Liver (tissue), 9 donors: ENCODE data around the gene PCDHB3. TPM values are rescaled to one million over a fixed set of nuclear protein-coding genes. Genes with fewer than 3 reads are reported as not detected.
"Not testable (repeated sequence)": the region's sequence is repeated elsewhere in the genome, so short reads cannot be mapped to it uniquely, and the experiment has no call there.

Source experiments
- DNase-seq: peaks from one replicate; pipeline ENCODE4 v3.0.0-alpha.2; 2017; ENCODE audit warnings: low spot score
- H3K27ac ChIP-seq, 2 donors: one replicate each; pipeline ENCODE4 v1.7.0; 2013; ENCODE audit warnings: inconsistent platforms in 2 of 2, low read length in 2 of 2, control low read depth in 1 of 2, low read depth in 1 of 2, mild to moderate bottlenecking in 1 of 2
- H3K27me3 ChIP-seq, 4 donors: one replicate each; pipeline versions ENCODE4 v1.6.1 to v1.7.0; 2013; ENCODE audit warnings: low read length in 3 of 4, inconsistent platforms in 1 of 4, mild to moderate bottlenecking in 1 of 4, moderate library complexity in 1 of 4; ENCODE audit not compliant: control insufficient read depth in 4 of 4, insufficient read depth in 4 of 4
- H3K36me3 ChIP-seq, 4 donors: one replicate each; pipeline versions ENCODE4 v1.6.1 to v1.7.0; 2013; ENCODE audit warnings: low read length in 3 of 4, mild to moderate bottlenecking in 3 of 4, low read depth in 1 of 4, moderate library complexity in 1 of 4; ENCODE audit not compliant: control insufficient read depth in 4 of 4, insufficient read depth in 3 of 4
- H3K4me1 ChIP-seq, 4 donors: one replicate each; pipeline versions ENCODE4 v1.6.1 to v1.7.0; 2013; ENCODE audit warnings: low read length in 3 of 4, mild to moderate bottlenecking in 3 of 4, moderate library complexity in 1 of 4; ENCODE audit not compliant: control insufficient read depth in 4 of 4, insufficient read depth in 4 of 4
- H3K4me3 ChIP-seq, 3 donors: one replicate each; pipeline versions ENCODE4 v1.6.1 to v1.7.0; 2013; ENCODE audit warnings: low read length in 3 of 3, control low read depth in 1 of 3, low read depth in 1 of 3, mild to moderate bottlenecking in 1 of 3
- H3K9ac ChIP-seq, 2 donors: one replicate each; pipeline ENCODE4 v1.7.0; 2013; ENCODE audit warnings: low read length in 2 of 2, mild to moderate bottlenecking in 2 of 2, moderate library complexity in 2 of 2, control low read depth in 1 of 2, low read depth in 1 of 2
- H3K9me3 ChIP-seq, 4 donors: one replicate each; pipeline versions ENCODE4 v1.6.1 to v1.7.0; 2013; ENCODE audit warnings: low read length in 3 of 4; ENCODE audit not compliant: control insufficient read depth in 4 of 4
- GABPA ChIP-seq, 2 donors: IDR thresholded peaks in 1 of 2; conservative IDR thresholded peaks in 1 of 2; 2 replicates each; pipeline ENCODE4 v1.6.1; 2016; ENCODE audit warnings: antibody characterized with exemption in 2 of 2, mild to moderate bottlenecking in 1 of 2, moderate library complexity in 1 of 2
- HNF4A ChIP-seq, 2 donors: conservative IDR thresholded peaks; 2 replicates each; pipeline ENCODE4 v1.6.1; 2016; ENCODE audit warnings: antibody characterized with exemption in 2 of 2, mild to moderate bottlenecking in 2 of 2
- JUND ChIP-seq, 2 donors: IDR thresholded peaks; 2 replicates each; pipeline ENCODE4 v1.6.1; 2016; ENCODE audit warnings: antibody characterized with exemption in 2 of 2
- TAF1 ChIP-seq: conservative IDR thresholded peaks from 2 replicates; pipeline ENCODE4 v1.6.1; 2016; ENCODE audit warnings: antibody characterized with exemption, mild to moderate bottlenecking
- WGBS: extraction: QIAGEN DNeasy Blood & Tissue Kit; methylation state at CpG from one replicate; pipeline ENCODE4 v1.1.7; 2013; 5-methylcytosine and 5-hydroxymethylcytosine counted together
- polyA plus RNA-seq, 2 donors: library from polyadenylated mRNA; stranded (reverse) in 1 of 2; unstranded in 1 of 2; fragments of 200-250 nt in 1 of 2; fragments of >200 nt in 1 of 2; fragmentation: Nextera tagmentation in 1 of 2; extraction: Ambion mirVana in 1 of 2; gene quantifications; one replicate each; pipeline versions ENCODE4 v1.2.1 to v1.2.3, GENCODE V29; 2013 to 2015
- total RNA-seq, 2 donors: library from RNA; depleted of rRNA; stranded (reverse); fragments of >200 nt; gene quantifications; one replicate each; pipeline ENCODE4 v1.2.3, GENCODE V29; 2014
- TF ChIP-seq, protein P1 (sequence below): fragments of 150-350 bp; IDR thresholded peaks from 2 replicates; pipeline ENCODE4 v1.5.1; 2017; ENCODE audit warnings: improper control_type of control experiment, low read depth, low read length; ENCODE audit not compliant: missing input control
- TF ChIP-seq, protein P2 (sequence below): IDR thresholded peaks from 2 replicates; pipeline ENCODE4 v1.6.1; 2016; ENCODE audit warnings: antibody characterized with exemption
- TF ChIP-seq, protein P3 (sequence below): IDR thresholded peaks from 2 replicates; pipeline ENCODE4 v1.6.1; 2016; ENCODE audit warnings: antibody characterized with exemption
- donor health status: healthy.
- donor health status: healthy.
- donor health status: healthy.
- donor health status: healthy.
- donor health status: healthy.

PCDHB3 gene
- total and polyA plus RNA-seq, 4 donors: 0.08 to 0.09 (median 0.09) TPM; not detected in 1

DNA sequence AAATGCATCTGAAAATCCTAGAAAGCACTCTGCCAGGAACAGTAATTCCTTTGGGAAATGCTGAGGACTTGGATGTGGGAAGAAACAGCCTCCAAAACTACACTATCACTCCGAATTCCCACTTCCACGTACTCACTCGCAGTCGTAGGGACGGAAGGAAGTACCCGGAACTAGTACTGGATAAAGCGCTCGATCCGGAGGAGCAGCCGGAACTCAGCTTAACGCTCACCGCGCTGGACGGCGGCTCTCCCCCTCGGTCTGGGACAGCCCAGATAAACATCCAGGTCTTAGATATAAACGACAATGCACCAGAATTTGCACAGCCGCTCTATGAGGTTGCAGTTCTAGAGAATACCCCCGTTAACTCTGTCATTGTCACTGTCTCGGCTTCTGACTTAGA, 786 bp downstream of the PCDHB3 start (continued):
- TF ChIP-seq, protein P1, sequence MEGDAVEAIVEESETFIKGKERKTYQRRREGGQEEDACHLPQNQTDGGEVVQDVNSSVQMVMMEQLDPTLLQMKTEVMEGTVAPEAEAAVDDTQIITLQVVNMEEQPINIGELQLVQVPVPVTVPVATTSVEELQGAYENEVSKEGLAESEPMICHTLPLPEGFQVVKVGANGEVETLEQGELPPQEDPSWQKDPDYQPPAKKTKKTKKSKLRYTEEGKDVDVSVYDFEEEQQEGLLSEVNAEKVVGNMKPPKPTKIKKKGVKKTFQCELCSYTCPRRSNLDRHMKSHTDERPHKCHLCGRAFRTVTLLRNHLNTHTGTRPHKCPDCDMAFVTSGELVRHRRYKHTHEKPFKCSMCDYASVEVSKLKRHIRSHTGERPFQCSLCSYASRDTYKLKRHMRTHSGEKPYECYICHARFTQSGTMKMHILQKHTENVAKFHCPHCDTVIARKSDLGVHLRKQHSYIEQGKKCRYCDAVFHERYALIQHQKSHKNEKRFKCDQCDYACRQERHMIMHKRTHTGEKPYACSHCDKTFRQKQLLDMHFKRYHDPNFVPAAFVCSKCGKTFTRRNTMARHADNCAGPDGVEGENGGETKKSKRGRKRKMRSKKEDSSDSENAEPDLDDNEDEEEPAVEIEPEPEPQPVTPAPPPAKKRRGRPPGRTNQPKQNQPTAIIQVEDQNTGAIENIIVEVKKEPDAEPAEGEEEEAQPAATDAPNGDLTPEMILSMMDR: no peak
- TF ChIP-seq, protein P2, sequence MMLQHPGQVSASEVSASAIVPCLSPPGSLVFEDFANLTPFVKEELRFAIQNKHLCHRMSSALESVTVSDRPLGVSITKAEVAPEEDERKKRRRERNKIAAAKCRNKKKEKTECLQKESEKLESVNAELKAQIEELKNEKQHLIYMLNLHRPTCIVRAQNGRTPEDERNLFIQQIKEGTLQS: no peak
- TF ChIP-seq HNF4A (conservative IDR thresholded peaks at IDR 0.05) (no peak), TAF1 (no peak), JUND (IDR thresholded peaks at IDR 0.05) (no peak), GABPA (IDR thresholded peaks at IDR 0.05 in 1 of 2, conservative IDR thresholded peaks at IDR 0.05 in 1 of 2) (no peak)
- TF ChIP-seq, protein P3, sequence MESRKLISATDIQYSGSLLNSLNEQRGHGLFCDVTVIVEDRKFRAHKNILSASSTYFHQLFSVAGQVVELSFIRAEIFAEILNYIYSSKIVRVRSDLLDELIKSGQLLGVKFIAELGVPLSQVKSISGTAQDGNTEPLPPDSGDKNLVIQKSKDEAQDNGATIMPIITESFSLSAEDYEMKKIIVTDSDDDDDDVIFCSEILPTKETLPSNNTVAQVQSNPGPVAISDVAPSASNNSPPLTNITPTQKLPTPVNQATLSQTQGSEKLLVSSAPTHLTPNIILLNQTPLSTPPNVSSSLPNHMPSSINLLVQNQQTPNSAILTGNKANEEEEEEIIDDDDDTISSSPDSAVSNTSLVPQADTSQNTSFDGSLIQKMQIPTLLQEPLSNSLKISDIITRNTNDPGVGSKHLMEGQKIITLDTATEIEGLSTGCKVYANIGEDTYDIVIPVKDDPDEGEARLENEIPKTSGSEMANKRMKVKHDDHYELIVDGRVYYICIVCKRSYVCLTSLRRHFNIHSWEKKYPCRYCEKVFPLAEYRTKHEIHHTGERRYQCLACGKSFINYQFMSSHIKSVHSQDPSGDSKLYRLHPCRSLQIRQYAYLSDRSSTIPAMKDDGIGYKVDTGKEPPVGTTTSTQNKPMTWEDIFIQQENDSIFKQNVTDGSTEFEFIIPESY: no peak

DNA sequence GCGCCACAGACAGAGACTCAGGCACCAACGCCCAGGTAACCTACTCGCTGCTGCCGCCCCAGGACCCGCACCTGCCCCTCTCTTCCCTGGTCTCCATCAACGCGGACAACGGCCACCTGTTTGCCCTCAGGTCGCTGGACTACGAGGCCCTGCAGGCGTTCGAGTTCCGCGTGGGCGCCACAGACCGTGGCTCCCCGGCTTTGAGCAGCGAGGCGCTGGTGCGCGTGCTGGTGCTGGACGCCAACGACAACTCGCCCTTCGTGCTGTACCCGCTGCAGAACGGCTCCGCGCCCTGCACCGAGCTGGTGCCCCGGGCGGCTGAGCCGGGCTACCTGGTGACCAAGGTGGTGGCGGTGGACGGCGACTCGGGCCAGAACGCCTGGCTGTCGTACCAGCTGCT, 1.8 kb downstream of the PCDHB3 start:
- H3K36me3 ChIP-seq, H3K4me1 ChIP-seq, H3K4me3 ChIP-seq, H3K9ac ChIP-seq, H3K27me3 ChIP-seq, H3K27ac ChIP-seq, DNase-seq: not testable (repeated sequence)
- 37% methylated on average over 37 of the region's 39 CpGs for WGBS
- H3K9me3 ChIP-seq: peaks cover 10 to 37% (median 15%) of the 10 kb centered on the region in 4 donors

DNA sequence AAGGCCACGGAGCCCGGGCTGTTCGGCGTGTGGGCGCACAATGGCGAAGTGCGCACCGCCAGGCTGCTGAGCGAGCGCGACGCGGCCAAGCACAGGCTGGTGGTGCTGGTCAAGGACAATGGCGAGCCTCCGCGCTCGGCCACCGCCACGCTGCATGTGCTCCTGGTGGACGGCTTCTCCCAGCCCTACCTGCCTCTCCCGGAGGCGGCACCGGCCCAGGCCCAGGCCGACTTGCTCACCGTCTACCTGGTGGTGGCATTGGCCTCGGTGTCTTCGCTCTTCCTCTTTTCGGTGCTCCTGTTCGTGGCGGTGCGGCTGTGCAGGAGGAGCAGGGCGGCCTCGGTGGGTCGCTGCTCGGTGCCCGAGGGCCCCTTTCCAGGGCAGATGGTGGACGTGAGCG, 2.2 kb downstream of the PCDHB3 start:
- peaks cover 10 to 33% (median 15%) of the 10 kb centered on the region in 4 donors for H3K9me3 ChIP-seq
- not testable (repeated sequence) for H3K27me3 ChIP-seq, H3K4me1 ChIP-seq, DNase-seq, H3K36me3 ChIP-seq, H3K9ac ChIP-seq, H3K4me3 ChIP-seq, H3K27ac ChIP-seq
- WGBS: 40% methylated on average over 35 of the region's 38 CpGs

DNA sequence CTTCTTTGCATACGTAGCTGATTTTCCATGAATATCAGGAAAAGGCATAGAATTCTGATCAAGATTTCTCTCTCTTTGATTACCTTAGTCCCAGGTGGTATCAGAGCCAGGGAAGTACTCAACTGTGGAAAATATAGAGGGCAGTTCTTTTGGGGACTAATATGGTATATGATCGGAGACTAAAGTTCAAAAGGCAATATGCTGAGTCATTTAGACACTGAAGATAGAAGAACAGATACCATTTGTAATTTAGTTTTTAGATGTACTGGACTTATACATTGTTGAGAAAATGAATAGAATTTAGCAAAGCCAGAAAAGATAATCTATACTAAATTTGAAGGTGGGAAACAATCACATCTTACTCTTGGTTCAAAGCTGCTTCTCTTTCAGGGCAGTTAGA, 5.1 kb downstream of the PCDHB3 start:
- Histone ChIP-seq H3K9ac (no peak overlapping the region), H3K27me3 (no peaks in the 10 kb centered on the region), H3K4me1 (no peaks in the 10 kb centered on the region), H3K27ac (no peak overlapping the region), H3K4me3 (no peak overlapping the region), H3K9me3 (peaks cover 6 to 18% (median 12%) of the 10 kb centered on the region in 4 donors), H3K36me3 (no peaks in the 10 kb centered on the region)
- 77% methylated on average over 2 of the region's 2 CpGs for WGBS
- TF ChIP-seq GABPA (IDR thresholded peaks at IDR 0.05 in 1 of 2, conservative IDR thresholded peaks at IDR 0.05 in 1 of 2): no peak
- TF ChIP-seq, protein P1: no peak
- DNase-seq: no peak
